Bronchial epithelial cell (primary cell): ENCODE results near the gene TFE3. TPM values are rescaled to one million over a fixed set of nuclear protein-coding genes. Genes with fewer than 3 reads are reported as not detected.

Source experiments
- DNase-seq: peaks from one replicate; pipeline ENCODE4 v3.0.0-alpha.2; 2010; ENCODE audit warnings: low read depth
- FAIRE-seq: peaks from 2 replicates; lab custom pipeline; 2011; peaks lifted over from hg19 to GRCh38; lab: Jason Lieb, UNC
- H3K27me3 ChIP-seq: 2 replicates; pipeline ENCODE4 v1.5.1; 2011; ENCODE audit warnings: low read length; ENCODE audit not compliant: control insufficient read depth, insufficient read depth
- H3K36me3 ChIP-seq: 2 replicates; pipeline ENCODE4 v1.5.1; 2011; ENCODE audit warnings: low read length; ENCODE audit not compliant: control insufficient read depth, insufficient read depth
- H3K4me3 ChIP-seq: 2 replicates; pipeline ENCODE4 v1.5.1; 2011; ENCODE audit warnings: mild to moderate bottlenecking, low read depth, low read length, control low read depth
- CTCF ChIP-seq: IDR thresholded peaks from 2 replicates; pipeline ENCODE4 v1.5.1; 2011; ENCODE audit warnings: mild to moderate bottlenecking, moderate library complexity, low read length, control low read depth, inconsistent platforms; ENCODE audit not compliant: insufficient read depth, severe bottlenecking
- total RNA-seq: library from RNA; depleted of rRNA; stranded (reverse); fragments of >200 nt; gene quantifications from 2 replicates; pipeline ENCODE4 v1.2.1, GENCODE V29; 2014

Gene TFE3
- total RNA-seq, 1 donor from 2014 or later = 8.7 TPM

GRCh38 chrX:49001521-49002090 lies 41.6 kb downstream of the TFE3 start:
- H3K4me3 ChIP-seq = peak overlapping the region; percentile 72
- FAIRE-seq = no peak
- H3K36me3 ChIP-seq = peaks cover 9% of the 10 kb centered on the region
- no peaks in the 10 kb centered on the region for H3K27me3 ChIP-seq
- TF ChIP-seq CTCF = no peak
- DNase-seq = peak; percentile 41

DNA sequence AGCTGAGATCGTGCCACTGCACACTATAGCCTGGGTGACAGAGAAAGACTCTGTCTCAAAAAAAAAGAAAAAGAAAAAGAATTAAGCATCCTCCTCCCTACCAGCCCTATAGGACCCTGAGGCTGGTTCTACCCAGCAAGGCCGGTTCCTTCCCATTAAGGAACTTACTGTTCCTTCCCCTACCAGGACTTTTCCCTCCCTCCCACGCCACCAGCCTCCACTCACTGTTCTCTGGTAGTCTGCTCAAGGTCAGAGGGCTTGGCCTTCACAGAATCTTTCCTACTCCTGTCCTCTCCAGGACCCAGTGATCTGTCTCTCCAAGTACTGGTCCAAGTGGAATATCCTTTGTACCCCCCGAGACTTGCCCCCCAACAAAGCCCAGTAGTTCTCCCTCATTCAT lies 42.5 kb downstream of the TFE3 start:
- FAIRE-seq (no peak), DNase-seq (no peak)
- Histone ChIP-seq H3K27me3 (no peaks in the 10 kb centered on the region), H3K4me3 (no peak overlapping the region), H3K36me3 (peaks cover 9% of the 10 kb centered on the region)
- TF ChIP-seq CTCF = no peak

GRCh38 chrX:48999030-48999429 lies 44.1 kb downstream of the TFE3 start:
- H3K36me3 ChIP-seq = peaks cover 9% of the 10 kb centered on the region
- no peak overlapping the region for H3K4me3 ChIP-seq
- FAIRE-seq (no peak), DNase-seq (no peak)
- no peaks in the 10 kb centered on the region for H3K27me3 ChIP-seq
- no peak for TF ChIP-seq CTCF

DNA sequence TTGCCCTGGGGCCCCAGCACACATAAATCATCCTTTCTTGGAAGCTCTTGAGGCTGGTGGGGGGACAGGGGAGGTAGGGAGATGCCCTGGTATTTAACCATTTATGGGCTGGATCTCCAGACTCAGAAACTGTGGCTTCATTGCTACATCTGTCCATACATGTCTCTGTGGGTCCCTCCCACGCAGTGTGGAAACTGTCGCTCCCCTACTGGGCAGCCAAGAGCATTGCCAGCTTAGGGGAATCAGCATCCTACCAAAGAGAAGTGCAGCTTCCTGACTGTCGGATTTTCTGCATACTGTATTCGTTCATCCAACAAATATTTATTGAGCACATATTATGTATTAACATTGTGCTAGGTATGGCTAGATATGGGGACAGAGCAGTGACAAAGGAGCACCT lies 44.8 kb downstream of the TFE3 start:
- no peak for FAIRE-seq

GRCh38 chrX:48997865-48998264 lies 45.3 kb downstream of the TFE3 start:
- FAIRE-seq = no peak
- Histone ChIP-seq H3K36me3 (peaks cover 11% of the 10 kb centered on the region), H3K4me3 (no peak overlapping the region), H3K27me3 (no peaks in the 10 kb centered on the region)
- no peak for DNase-seq
- TF ChIP-seq CTCF = no peak

More for the DNA sequence above, 44.8 kb downstream of the TFE3 start:
- no peak for TF ChIP-seq CTCF
- H3K4me3 ChIP-seq = no peak overlapping the region
- H3K27me3 ChIP-seq = no peaks in the 10 kb centered on the region
- peaks cover 9% of the 10 kb centered on the region for H3K36me3 ChIP-seq
- no peak for DNase-seq

GRCh38 chrX:48997455-48997854 lies 45.7 kb downstream of the TFE3 start:
- TF ChIP-seq CTCF = no peak
- Histone ChIP-seq H3K4me3 (no peak overlapping the region), H3K36me3 (peaks cover 11% of the 10 kb centered on the region), H3K27me3 (no peaks in the 10 kb centered on the region)
- DNase-seq = no peak
- no peak for FAIRE-seq
